HEK293 (cell line): ENCODE measurements around the gene WWC1.

Experiments
- ELK4 ChIP-seq: IDR thresholded peaks from 2 replicates; pipeline ENCODE4 v1.6.1; 2011; ENCODE audit warnings: mild to moderate bottlenecking, low read depth, low read length, borderline replicate concordance
- KLF17 ChIP-seq: fragments of 450-650 bp; formaldehyde crosslinking; IDR thresholded peaks from 2 replicates; pipeline ENCODE4 v1.5.1; 2016; ENCODE audit warnings: missing biosample characterization, missing genetic modification characterization
- KLF9 ChIP-seq: fragments of 450-650 bp; formaldehyde crosslinking; IDR thresholded peaks from 2 replicates; pipeline ENCODE4 v1.5.1; 2016; ENCODE audit warnings: missing biosample characterization, missing genetic modification characterization, low read depth
- PRDM4 ChIP-seq: fragments of 450-650 bp; formaldehyde crosslinking; IDR thresholded peaks from 2 replicates; pipeline ENCODE4 v1.5.1; 2017; ENCODE audit warnings: missing biosample characterization, missing genetic modification characterization
- REPIN1 ChIP-seq: fragments of 450-650 bp; formaldehyde crosslinking; IDR thresholded peaks from 2 replicates; pipeline ENCODE4 v1.5.1; 2017; ENCODE audit warnings: missing biosample characterization, missing genetic modification characterization, low read depth
- YY2 ChIP-seq: fragments of 450-650 bp; formaldehyde crosslinking; IDR thresholded peaks from 2 replicates; pipeline ENCODE4 v1.5.1; 2016; ENCODE audit warnings: missing biosample characterization, missing genetic modification characterization
- ZEB2 ChIP-seq: fragments of 450-650 bp; formaldehyde crosslinking; IDR thresholded peaks from 2 replicates; pipeline ENCODE4 v1.5.1; 2016; ENCODE audit warnings: missing biosample characterization, missing genetic modification characterization
- ZNF10 ChIP-seq: fragments of 450-650 bp; formaldehyde crosslinking; IDR thresholded peaks from 2 replicates; pipeline ENCODE4 v1.5.1; 2017; ENCODE audit warnings: missing biosample characterization, missing genetic modification characterization
- ZNF18 ChIP-seq: fragments of 450-650 bp; formaldehyde crosslinking; IDR thresholded peaks from 2 replicates; pipeline ENCODE4 v1.5.1; 2016; ENCODE audit warnings: missing biosample characterization, missing genetic modification characterization
- ZNF184 ChIP-seq: fragments of 450-650 bp; IDR thresholded peaks from 2 replicates; pipeline ENCODE4 v1.5.1; 2018; ENCODE audit warnings: missing biosample characterization, mild to moderate bottlenecking, missing genetic modification characterization
- ZNF221 ChIP-seq: fragments of 450-650 bp; formaldehyde crosslinking; IDR thresholded peaks from 2 replicates; pipeline ENCODE4 v1.5.1; 2017; ENCODE audit warnings: missing biosample characterization, missing genetic modification characterization, borderline replicate concordance
- ZNF324 ChIP-seq: fragments of 450-650 bp; formaldehyde crosslinking; IDR thresholded peaks from 2 replicates; pipeline ENCODE4 v1.5.1; 2016; ENCODE audit warnings: missing biosample characterization, missing genetic modification characterization
- ZNF341 ChIP-seq: fragments of 450-650 bp; formaldehyde crosslinking; IDR thresholded peaks from 2 replicates; pipeline ENCODE4; 2016; ENCODE audit warnings: low read depth, missing biosample characterization, missing genetic modification characterization
- ZNF362 ChIP-seq: fragments of 450-650 bp; formaldehyde crosslinking; IDR thresholded peaks from 2 replicates; pipeline ENCODE4 v1.5.1; 2016; ENCODE audit warnings: missing biosample characterization, missing genetic modification characterization
- ZNF423 ChIP-seq: fragments of 450-650 bp; formaldehyde crosslinking; IDR thresholded peaks from 2 replicates; pipeline ENCODE4 v1.5.1; 2016; ENCODE audit warnings: missing biosample characterization, missing genetic modification characterization
- ZNF449 ChIP-seq: fragments of 450-650 bp; formaldehyde crosslinking; IDR thresholded peaks from 2 replicates; pipeline ENCODE4 v1.5.1; 2017; ENCODE audit warnings: missing biosample characterization, mild to moderate bottlenecking, missing genetic modification characterization, moderate library complexity
- ZNF48 ChIP-seq: fragments of 450-650 bp; formaldehyde crosslinking; IDR thresholded peaks from 2 replicates; pipeline ENCODE4 v1.5.1; 2016; ENCODE audit warnings: missing biosample characterization, missing genetic modification characterization
- ZNF501 ChIP-seq: fragments of 450-650 bp; formaldehyde crosslinking; IDR thresholded peaks from 2 replicates; pipeline ENCODE4 v1.5.1; 2016; ENCODE audit warnings: missing biosample characterization, missing genetic modification characterization
- ZNF518A ChIP-seq: fragments of 450-650 bp; formaldehyde crosslinking; conservative IDR thresholded peaks from 2 replicates; pipeline ENCODE4 v1.5.1; 2016; ENCODE audit warnings: low read depth, missing biosample characterization, missing genetic modification characterization
- ZNF610 ChIP-seq: fragments of 450-650 bp; formaldehyde crosslinking; IDR thresholded peaks from 2 replicates; pipeline ENCODE4 v1.5.1; 2016; ENCODE audit warnings: missing biosample characterization, missing genetic modification characterization, borderline replicate concordance
- ZNF624 ChIP-seq: fragments of 450-650 bp; formaldehyde crosslinking; IDR thresholded peaks from 2 replicates; pipeline ENCODE4 v1.5.1; 2017; ENCODE audit warnings: missing biosample characterization, missing genetic modification characterization
- ZNF670 ChIP-seq: fragments of 450-650 bp; formaldehyde crosslinking; IDR thresholded peaks from 2 replicates; pipeline ENCODE4 v1.5.1; 2016; ENCODE audit warnings: missing biosample characterization, missing genetic modification characterization, low read depth
- ZNF843 ChIP-seq: fragments of 450-650 bp; formaldehyde crosslinking; IDR thresholded peaks from 2 replicates; pipeline ENCODE4 v1.5.1; 2016; ENCODE audit warnings: missing biosample characterization, missing genetic modification characterization
- ZSCAN30 ChIP-seq: fragments of 450-650 bp; IDR thresholded peaks from 2 replicates; pipeline ENCODE4 v1.5.1; 2018; ENCODE audit warnings: missing biosample characterization, mild to moderate bottlenecking, missing genetic modification characterization, moderate library complexity

Gene WWC1

GRCh38 chr5:168268949-168269936 lies 22.2 kb upstream of the WWC1 start (continued):
- TF ChIP-seq PRDM4 (tag by site-specific recombination) (no peak), REPIN1 (tag by site-specific recombination) (no peak), ZNF184 (peak; percentile 62; the same call in 1 of the 2 replicates), ZNF423 (tag by site-specific recombination) (no peak), ZNF324 (tag by site-specific recombination) (no peak), ZNF843 (tag by site-specific recombination) (no peak), ZNF518A (tag by site-specific recombination) (no peak), ZNF341 (tag by site-specific recombination) (peak; percentile 82), KLF9 (tag by site-specific recombination) (peak; percentile 50; the same call in 1 of the 2 replicates), ZNF10 (tag by site-specific recombination) (no peak; the same call in none of the 2 replicates), ZNF670 (tag by site-specific recombination) (no peak), ZNF449 (tag by site-specific recombination) (no peak), ZNF624 (no peak), ELK4 (no peak), YY2 (tag by site-specific recombination) (peak; percentile 35; the same call in 1 of the 2 replicates), ZNF221 (tag by site-specific recombination) (no peak), ZNF48 (no peak), ZNF501 (tag by site-specific recombination) (0 out of 2 replicates have a peak, but pooled peaks have one; percentile 61), ZNF362 (tag by site-specific recombination) (no peak), ZNF610 (tag by site-specific recombination) (0 out of 2 replicates have a peak, but pooled peaks have one; percentile 17), ZSCAN30 (tag by site-specific recombination) (peak; percentile 91; the same call in 1 of the 2 replicates), ZEB2 (tag by site-specific recombination) (peak; percentile 61; the same call in 1 of the 2 replicates), KLF17 (tag by site-specific recombination) (peak; percentile 80), ZNF18 (tag by site-specific recombination) (no peak)
